ENCODE measurements around the gene RNF146.
"Not testable (repeated sequence)": the region's sequence is repeated elsewhere in the genome, so short reads cannot be mapped to it uniquely, and the experiment has no call there.

Gene RNF146

DNA sequence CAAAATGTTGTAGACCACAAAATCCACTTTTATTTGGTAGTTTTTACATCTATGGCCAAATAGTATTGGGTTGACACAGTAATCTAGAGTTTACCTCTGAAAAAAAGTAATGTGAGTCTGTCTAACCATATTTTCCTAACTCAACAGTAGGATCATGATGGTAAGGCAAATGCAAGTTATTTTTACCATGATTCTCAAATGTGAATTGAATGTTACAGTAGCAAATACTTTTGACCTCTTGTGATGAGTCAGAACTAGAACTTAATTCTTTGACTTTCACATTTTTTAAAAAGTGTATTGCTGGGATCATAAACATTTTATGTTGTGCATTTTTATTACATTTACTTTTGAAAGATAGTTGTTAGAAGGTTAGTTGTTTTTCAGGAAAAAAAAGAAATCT lies 22.0 kb downstream of the RNF146 start:
- DNase-seq = no peak

DNA sequence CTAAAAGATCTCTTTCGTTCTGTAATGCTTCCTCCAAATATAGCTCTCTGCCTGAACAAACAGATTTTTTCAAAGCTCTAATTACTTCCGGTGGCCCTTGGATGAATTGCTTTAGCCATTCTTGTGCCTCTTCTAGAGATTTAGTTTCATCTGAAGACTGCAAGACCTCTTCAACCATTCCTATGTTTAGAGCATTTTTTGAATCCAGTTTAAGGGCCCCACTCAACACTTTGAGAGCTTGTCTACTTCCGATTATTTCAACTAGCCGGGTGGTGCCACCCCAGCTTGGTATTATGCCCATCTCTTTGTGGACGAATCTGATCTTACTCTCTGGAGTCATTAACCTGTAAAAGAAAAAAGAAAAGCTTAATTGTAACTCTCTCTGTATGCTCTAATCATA lies 23.3 kb downstream of the RNF146 start:
- no peak for DNase-seq

DNA sequence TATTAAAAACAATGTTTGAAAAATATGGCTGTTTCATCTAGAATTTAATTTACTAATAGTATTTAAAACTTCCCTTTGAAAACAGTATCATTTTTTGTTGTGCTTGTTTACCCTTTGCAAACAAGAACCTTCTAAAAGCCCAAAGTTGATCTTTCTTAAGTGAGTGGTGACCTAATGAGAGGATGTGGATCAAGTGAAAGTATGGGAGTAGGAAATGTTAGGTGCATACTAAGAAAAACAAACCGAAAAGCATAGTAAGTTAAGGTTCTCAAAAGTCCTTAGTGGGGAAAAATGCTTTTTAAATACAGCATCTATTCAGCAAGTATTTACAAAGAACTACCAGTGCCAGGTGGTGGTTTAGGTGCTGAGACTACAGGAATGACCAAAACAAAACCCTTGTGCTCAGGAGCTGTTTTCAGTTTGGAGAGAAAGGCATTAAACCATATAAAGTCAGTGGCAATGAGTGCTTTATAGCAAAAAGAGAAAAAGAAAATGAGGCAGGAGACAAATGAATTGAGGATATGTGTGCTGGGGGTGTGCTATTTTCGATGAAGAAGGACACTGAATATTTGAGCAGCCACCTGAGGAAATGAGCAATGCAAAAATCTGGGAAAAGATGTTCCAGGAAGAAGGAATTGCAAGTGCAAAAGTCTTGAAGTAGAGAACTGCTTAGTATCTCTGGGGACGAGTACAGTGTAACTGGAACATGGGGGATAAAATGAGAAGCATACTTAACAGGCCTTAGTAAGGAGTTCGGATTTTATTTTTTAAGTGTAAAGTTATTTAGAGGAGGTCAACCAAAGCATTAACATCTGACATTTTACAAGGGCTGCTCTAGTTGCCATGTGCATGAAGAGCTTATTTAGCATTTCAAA lies 24.0 kb downstream of the RNF146 start:
- DNase-seq = no peak

GRCh38 chr6:127291495-127291894 lies 24.8 kb downstream of the RNF146 start:
- DNase-seq = no peak

DNA sequence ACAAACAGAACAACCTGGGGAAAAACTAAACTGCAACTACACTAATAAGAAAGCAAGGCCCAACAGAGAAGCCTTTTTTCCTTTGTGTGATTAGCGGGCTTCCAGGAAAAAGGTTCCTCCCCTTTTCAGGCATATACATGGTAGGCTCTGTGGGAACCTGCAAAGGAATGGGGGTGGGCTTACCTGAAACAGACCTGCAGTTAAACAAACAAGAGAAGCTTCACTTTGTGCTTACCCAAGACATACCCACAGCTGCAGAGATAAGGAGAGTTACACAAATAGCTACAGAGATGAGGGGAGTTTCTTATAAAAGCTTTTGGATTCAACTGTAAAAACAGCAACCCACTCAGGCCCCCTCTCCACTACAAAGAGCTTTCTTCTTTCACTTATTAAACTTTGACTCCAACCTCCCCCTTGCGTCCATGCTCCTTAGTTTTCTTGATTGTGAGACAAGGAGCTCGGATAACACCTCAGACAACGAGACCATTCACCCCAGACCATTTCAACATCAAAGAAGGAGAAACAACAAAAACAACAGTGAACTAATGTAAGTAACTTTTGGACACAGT lies 30.9 kb downstream of the RNF146 start:
- DNase-seq = no peak

- DNase-seq = no peak
Measured at GRCh38 chr6:127298475-127298874, 31.8 kb downstream of the RNF146 start.

DNA sequence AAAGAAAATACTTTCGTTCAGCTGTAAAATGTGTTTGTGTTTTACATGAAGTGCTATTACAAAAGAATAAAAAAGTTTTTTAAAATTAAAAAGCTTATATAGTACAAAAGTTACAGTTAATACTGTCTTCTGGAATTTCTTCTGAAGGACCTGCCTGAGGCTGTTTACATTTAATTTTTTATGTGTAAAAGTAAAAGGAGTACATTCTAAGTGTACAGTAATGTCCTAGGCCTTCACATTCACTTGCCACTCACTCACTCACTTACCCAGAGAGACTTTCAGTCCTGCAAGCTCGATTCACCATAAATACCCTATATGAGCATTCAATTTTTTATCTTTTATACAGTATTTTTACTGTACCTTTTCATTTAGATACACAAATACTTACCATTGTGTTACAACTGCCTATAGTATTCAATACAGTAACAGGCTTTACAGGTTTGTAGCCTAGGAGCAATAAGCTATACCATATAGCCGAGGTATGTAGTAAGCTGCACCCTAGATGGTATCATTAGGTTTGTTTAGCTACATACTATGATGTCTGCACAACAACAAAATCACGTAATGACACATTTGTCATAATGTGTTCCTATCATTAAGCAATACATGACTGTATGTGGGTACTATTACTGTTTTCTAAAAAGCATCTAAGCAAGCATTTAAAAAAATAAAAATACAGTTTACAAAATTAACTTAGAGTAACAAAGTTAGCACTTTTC lies 33.0 kb downstream of the RNF146 start:
- DNase-seq = no peak

GRCh38 chr6:127300411-127300810 lies 33.7 kb downstream of the RNF146 start:
- DNase-seq = peak; percentile 45

- DNase-seq = peak; percentile 14
Measured at GRCh38 chr6:127301199-127301700, 34.6 kb downstream of the RNF146 start.

GRCh38 chr6:127302728-127303660 lies 36.3 kb downstream of the RNF146 start:
- peak; percentile 78 for DNase-seq

DNA sequence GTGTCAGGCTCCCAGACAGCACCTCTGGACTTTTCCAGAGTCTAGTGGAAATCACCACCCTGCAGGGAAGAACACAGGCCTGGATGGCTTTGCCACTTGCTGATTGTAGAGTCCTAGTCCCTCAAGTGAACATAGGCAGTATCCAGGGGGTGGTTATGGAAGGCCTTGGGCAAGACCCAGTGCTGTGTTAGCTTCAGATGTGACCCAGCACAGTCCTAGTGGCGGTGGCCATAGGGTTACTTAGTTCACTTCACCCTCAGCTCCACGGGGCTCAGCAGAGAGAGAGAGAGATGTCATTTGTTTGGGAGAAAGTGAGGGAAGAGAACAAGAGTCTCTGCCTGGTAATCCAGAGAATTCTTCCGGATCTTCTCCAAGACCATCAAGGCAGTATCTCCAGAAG lies 37.3 kb downstream of the RNF146 start:
- no peak for DNase-seq

GRCh38 chr6:127305741-127306140 lies 39.1 kb downstream of the RNF146 start:
- DNase-seq = no peak

DNA sequence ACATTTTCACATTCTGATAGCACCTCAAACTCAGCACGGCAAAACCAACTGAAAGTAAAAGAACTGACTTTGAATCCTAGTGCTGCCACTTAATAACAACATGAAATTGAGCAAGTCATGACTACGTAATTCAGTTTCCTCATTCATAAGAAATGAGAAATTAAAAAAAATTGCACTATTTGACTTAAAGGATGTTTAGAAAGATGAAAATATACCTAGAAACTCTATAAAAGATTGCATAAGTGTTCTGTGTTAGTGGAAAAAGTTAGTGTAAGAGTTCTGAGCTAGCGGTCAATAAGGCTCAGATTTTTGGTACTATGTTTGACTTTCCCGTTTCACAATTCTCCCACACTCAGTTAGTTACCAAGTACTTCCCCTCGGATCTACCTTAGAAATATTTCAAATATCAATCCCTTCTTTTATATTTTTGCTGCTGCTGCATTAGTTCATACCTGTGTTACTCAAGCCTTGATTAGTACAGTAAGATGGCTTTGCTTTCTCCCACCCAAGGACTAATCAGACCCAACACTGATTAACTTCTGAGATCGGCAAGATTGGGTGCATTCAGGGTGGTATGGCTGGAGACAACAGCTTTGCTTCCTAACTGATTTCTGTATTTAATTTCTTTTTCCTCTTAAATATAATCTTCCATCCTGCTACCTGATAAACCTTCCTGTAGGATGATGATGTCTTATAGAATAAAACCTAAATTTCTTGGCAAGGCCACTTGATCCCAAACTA lies 50.9 kb downstream of the RNF146 start:
- no peak for DNase-seq

- DNase-seq = no peak
Measured at GRCh38 chr6:127319686-127320085, 53.0 kb downstream of the RNF146 start.

DNA sequence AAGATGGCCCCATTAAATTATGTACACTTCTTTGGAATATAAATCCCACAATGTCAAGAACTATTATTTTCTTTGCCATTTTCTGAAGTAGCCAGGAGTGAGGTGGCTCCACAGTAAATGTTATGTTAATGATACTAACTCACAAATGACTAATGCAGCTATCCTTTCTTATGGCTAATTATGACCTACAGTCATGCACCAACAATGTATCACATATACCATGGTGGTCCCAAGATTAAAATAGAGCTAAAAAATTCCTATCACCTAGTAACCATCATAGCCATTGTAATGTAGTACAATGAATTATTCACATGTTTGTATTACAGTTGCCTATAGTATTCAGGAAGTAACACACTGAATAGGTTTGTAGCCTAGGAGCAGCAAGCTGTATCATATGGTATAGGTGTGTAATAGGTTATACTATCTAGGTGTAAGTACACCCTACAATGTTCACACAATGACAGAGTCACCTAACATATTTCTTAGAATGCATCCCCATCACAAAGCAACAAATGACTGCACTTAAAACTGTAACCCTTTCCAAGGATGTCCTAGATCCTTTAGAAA lies 61.5 kb downstream of the RNF146 start:
- DNase-seq = no peak

GRCh38 chr6:127331256-127331655 lies 64.6 kb downstream of the RNF146 start:
- DNase-seq = not testable (repeated sequence)

DNA sequence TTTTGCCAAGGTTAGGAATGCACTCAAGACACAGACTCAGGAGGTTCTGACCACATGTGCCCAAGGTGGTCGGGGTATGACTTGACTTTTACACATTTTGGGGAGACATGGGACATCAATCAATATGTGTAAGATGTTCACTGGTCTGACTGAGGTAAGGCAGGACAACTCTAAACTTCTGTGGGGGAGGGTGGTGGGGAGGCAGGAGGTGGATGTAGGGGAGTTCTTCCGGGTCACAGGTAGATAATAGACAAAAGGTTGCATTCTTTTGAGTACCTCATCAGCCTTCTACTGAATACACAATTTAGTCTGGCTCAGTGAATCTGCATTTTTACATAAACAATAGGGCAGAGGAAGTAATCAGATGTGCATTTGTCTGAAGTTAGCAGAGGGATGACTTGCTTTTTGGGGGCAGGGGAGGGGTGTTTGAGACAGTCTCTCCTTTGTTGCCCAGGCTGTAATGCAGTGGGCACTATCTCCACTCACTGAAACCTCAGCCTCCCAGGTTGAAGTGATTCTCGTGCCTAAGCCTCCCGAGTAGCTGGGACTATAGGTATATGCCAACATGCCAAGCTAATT lies 65.8 kb downstream of the RNF146 start:
- DNase-seq = no peak

Measured in eye (tissue), 1 donor.